C4-2B (cell line): ENCODE results near the gene EGLN1.

Experiments used
- H3K27ac ChIP-seq: fragments of 450-650 bp; 2 replicates; pipeline ENCODE4 v1.5.1; 2017
- ZFX ChIP-seq: fragments of 450-650 bp; IDR thresholded peaks from 2 replicates; pipeline ENCODE4 v1.6.1; 2017
- TF ChIP-seq, protein P1 (sequence below): fragments of 450-650 bp; conservative IDR thresholded peaks from 2 replicates; pipeline ENCODE4 v1.5.1; 2017; ENCODE audit warnings: mild to moderate bottlenecking

The EGLN1 gene

DNA sequence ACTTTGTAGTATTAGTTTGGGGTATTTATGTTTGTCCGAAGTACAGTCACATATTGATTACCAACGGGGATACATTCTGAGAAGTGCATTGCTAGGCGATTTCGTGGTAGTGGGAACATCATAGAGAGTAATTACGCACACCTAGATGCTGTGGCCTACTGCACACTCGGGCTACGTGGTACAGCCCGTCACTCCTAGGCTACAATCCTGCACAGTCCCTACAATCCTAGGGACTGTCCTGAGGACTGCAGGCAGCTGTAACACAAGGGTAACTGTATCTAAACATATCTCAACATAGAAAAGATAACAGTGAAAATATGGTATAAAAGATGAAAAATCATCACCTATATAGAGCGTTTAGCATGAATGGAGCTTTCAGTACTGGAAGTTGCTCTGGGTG, 103.0 kb downstream of the EGLN1 start:
- H3K27ac ChIP-seq, result no peak overlapping the region
- TF ChIP-seq ZFX, result no peak

DNA sequence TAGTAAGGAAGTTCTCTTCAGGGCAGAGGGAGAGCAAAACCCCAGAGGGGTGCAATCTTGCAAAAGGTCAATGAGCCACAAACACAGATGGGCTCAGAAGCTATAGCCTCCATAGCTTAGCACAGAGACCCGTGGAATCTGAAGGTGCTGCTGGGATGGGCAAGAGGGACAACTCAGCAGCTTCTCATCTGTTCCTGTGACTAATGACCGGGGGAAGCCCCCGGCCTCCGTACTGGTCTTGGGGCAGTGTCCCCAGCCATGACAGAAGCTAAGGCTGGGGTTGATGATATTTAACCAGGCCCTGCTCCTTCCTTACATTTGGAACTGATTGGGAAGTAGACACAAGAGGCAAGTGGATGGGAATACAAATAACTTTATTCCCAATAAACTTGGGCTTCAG, 103.5 kb downstream of the EGLN1 start:
- TF ChIP-seq, protein P1, sequence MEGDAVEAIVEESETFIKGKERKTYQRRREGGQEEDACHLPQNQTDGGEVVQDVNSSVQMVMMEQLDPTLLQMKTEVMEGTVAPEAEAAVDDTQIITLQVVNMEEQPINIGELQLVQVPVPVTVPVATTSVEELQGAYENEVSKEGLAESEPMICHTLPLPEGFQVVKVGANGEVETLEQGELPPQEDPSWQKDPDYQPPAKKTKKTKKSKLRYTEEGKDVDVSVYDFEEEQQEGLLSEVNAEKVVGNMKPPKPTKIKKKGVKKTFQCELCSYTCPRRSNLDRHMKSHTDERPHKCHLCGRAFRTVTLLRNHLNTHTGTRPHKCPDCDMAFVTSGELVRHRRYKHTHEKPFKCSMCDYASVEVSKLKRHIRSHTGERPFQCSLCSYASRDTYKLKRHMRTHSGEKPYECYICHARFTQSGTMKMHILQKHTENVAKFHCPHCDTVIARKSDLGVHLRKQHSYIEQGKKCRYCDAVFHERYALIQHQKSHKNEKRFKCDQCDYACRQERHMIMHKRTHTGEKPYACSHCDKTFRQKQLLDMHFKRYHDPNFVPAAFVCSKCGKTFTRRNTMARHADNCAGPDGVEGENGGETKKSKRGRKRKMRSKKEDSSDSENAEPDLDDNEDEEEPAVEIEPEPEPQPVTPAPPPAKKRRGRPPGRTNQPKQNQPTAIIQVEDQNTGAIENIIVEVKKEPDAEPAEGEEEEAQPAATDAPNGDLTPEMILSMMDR, result no peak
- TF ChIP-seq ZFX, result no peak
- no peak overlapping the region for H3K27ac ChIP-seq

DNA sequence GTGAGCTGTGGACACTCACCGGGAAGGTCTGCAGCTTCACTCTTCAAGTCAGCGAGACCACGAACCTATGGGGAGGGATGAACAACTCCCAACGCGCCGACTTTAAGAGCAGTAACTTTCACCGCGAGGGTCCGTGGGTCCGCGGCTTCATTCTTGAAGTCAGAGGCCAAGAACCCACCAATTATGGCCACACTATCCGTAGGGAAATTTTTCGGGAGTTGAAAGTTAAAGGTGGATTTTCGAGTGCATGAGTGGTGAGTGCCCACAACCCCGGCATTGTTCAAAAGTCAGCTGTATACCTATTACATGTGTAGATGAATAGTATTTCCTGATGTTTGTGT, 104.1 kb downstream of the EGLN1 start:
- TF ChIP-seq, protein P1, result no peak
- TF ChIP-seq ZFX, result no peak
- H3K27ac ChIP-seq, result no peak overlapping the region

DNA sequence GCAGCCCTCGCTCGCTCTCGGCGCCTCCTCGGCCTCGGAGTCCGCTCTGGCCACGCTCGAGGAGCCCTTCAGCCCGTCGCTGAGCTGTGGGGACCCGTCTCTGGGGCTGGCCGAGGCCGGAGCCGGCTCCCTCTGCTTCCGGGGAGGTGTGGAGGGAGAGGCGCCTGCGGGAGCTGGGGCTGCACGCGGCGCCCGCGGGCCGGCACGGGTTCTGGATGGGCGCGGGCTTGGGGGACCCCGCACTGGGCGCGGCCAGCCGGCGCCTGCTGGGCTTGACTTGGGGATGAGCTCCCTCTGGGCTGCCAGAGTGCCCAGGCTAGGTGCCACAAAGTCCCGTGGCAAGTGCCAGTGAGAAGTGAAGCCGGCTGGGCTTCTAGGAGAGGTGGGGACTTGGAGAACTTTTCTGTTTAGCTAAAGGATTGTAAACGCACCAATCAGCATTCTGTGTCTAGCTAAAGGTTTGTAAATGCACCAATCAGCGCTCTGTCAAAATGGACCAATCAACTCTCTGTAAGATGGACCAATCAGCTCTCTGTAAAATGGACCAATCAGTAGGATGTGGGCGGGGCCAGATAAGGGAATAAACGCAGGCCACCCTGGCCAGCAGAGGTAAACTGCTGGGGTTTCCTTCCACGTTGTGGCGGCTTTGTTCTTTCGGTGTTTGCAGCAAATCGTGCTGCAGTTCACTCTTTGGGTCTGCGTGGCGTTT, 104.6 kb downstream of the EGLN1 start:
- no peak for TF ChIP-seq ZFX
- TF ChIP-seq, protein P1, result no peak
- H3K27ac ChIP-seq, result no peak overlapping the region

- TF ChIP-seq ZFX, result no peak
- TF ChIP-seq, protein P1, result peak; percentile 74
- no peak overlapping the region for H3K27ac ChIP-seq
Observed at GRCh38 chr1:231315887-231316286, 106.2 kb downstream of the EGLN1 start.
